Activated naive CD4-positive, alpha-beta T cell treated with anti-CD3 and anti-CD28 coated beads for 36 hours (primary cell): ENCODE data around the gene KLHL28. TPM values are rescaled to one million over a fixed set of nuclear protein-coding genes. Genes with fewer than 3 reads are reported as not detected.

Experiments used
- CTCF ChIA-PET: fragments of 350-600 bp; sonication (Branson Sonifier 250); formaldehyde crosslinking; loops from one replicate; lab custom pipeline; 2021; ENCODE audit warnings: antibody characterized with exemption; lab: Charles Lee
- DNase-seq: peaks from one replicate; pipeline ENCODE4 v3.0.0-alpha.2; 2020
- H3K27ac Mint-ChIP-seq: one replicate; pipeline ENCODE4 v1.8.0; 2021; ENCODE audit warnings: mild to moderate bottlenecking, mixed read lengths
- H3K27me3 Mint-ChIP-seq: one replicate; pipeline ENCODE4 v1.8.0; 2021; ENCODE audit warnings: low read depth, mixed read lengths
- H3K36me3 Mint-ChIP-seq: one replicate; pipeline ENCODE4 v1.8.0; 2021; ENCODE audit warnings: low read depth, mixed read lengths
- H3K4me1 Mint-ChIP-seq: one replicate; pipeline ENCODE4 v1.8.0; 2021; ENCODE audit warnings: low read depth, mixed read lengths
- H3K4me3 Mint-ChIP-seq: one replicate; pipeline ENCODE4 v1.8.0; 2021; ENCODE audit warnings: mild to moderate bottlenecking, moderate library complexity, mixed read lengths
- H3K9me3 Mint-ChIP-seq: one replicate; pipeline ENCODE4 v1.8.0; 2021; ENCODE audit warnings: mixed read lengths
- intact Hi-C: fragments of 100-400 bp; cut with micrococcal nuclease; formaldehyde crosslinking; loops from one replicate; pipeline ENCODE4 v1.15.1; 2023
- total RNA-seq, 2 experiments: library from RNA; stranded (reverse); gene quantifications; one replicate each; pipeline ENCODE4 v1.2.3, GENCODE V29; 2021

Gene KLHL28
- total RNA-seq, 2 experiments from 2014 or later = 10.8 to 12.7 TPM

DNA sequence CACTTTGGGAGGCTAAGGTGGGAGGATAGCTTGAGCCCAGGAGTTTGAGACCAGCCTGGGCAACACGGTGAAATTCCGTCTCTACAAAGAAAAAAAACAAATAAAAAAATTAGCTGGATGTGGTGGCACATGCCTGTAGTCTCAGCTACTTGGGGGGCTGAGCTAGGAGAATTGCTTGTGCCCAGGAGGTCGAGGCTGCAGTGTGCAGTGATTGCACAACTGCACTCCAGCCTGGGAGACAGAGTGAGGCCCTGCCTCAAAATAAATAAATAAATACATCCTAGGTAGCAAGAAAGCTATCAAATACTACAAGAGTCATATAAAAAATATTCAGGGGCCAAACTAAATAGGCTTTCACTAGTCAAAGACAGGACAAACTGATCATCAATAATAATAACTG is 6.2 kb downstream of the KLHL28 start:
- peaks cover 3% of the 10 kb centered on the region for H3K36me3 Mint-ChIP-seq
- intact Hi-C loops = no loop called here
- CTCF ChIA-PET = no interaction called here
- no peaks in the 10 kb centered on the region for H3K27me3 Mint-ChIP-seq
- no peak overlapping the region for H3K4me3 Mint-ChIP-seq
- DNase-seq = no peak
- H3K27ac Mint-ChIP-seq = no peak overlapping the region
- no peaks in the 10 kb centered on the region for H3K9me3 Mint-ChIP-seq
- peaks cover 47% of the 10 kb centered on the region for H3K4me1 Mint-ChIP-seq

- Mint-ChIP-seq H3K27me3 (no peaks in the 10 kb centered on the region), H3K9me3 (no peaks in the 10 kb centered on the region), H3K4me1 (peaks cover 41% of the 10 kb centered on the region)
Observed at GRCh38 chr14:44954750-44955149, 7.0 kb downstream of the KLHL28 start.

DNA sequence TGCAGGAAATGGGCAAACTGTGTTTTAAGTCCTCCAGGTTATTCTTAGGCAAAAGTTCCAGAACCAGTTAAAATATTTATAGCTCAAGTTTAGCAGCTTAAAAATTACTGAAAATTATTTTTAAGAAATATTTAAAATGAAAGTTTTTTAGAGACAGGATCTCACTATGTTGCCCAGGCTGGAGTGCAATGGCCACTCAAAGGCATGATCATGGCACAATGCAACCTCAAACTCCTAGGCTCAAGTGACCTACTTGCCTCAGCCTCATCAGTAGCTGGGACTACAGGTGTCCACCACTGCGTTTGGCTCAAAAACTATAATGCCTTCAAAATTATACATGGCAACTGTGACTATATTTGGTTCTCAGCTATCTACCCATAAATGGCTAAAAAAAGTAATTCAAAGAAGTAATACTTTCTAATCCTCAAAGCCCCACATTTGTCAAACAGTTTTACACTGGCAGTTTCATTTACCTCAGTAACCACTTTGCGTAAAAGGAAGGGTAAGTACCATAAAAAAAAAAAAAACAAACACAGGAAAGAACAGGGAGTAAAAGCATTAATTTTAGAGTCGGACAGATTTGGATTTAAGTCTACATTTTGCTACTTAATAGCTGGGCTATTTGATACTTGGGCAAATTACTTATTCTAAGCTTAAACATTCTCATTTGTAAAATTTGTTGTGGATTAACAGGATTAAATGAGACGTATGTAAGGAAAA is 9.2 kb downstream of the KLHL28 start:
- Mint-ChIP-seq H3K4me1 (peaks cover 38% of the 10 kb centered on the region), H3K27ac (no peak overlapping the region), H3K36me3 (peaks cover 12% of the 10 kb centered on the region), H3K9me3 (no peaks in the 10 kb centered on the region), H3K27me3 (no peaks in the 10 kb centered on the region), H3K4me3 (no peak overlapping the region)
- DNase-seq = no peak
- intact Hi-C loops = no loop called here
- CTCF ChIA-PET = no interaction called here

More at GRCh38 chr14:44954750-44955149, 7.0 kb downstream of the KLHL28 start:
- DNase-seq = no peak
- no peak overlapping the region for H3K27ac Mint-ChIP-seq
- intact Hi-C loops = no loop called here
- CTCF ChIA-PET = no interaction called here
- peaks cover 3% of the 10 kb centered on the region for H3K36me3 Mint-ChIP-seq
- no peak overlapping the region for H3K4me3 Mint-ChIP-seq

GRCh38 chr14:44951051-44951450 is 10.7 kb downstream of the KLHL28 start:
- Mint-ChIP-seq H3K27me3 (no peaks in the 10 kb centered on the region), H3K9me3 (no peaks in the 10 kb centered on the region), H3K27ac (no peak overlapping the region), H3K36me3 (peaks cover 19% of the 10 kb centered on the region), H3K4me1 (peaks cover 34% of the 10 kb centered on the region), H3K4me3 (no peak overlapping the region)
- DNase-seq = no peak
- CTCF ChIA-PET = no interaction called here
- intact Hi-C loops = loop anchor here (1.0 kb wide), 1 partner anchor 9 kb away; no protein-coding TSS in a partner anchor

DNA sequence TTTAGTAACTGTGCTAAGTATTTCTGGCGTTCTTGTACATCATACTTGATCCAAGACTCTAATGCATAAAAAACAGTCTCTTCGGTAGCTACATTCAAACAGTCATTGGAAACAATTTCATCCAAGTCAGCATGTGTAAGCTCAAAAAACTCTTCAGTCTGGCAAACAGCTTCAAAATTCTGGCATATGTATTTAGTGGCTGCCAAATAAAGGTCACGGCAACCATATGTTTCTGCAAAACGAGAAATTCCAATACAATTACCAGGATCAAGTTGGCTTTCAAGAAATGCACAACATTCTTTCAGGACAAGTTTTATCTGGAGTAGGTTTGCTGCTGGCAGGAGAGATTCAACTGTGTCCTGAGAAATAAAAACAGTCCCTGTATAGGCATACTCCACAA is 16.5 kb downstream of the KLHL28 start:
- H3K9me3 Mint-ChIP-seq = no peaks in the 10 kb centered on the region
- H3K27me3 Mint-ChIP-seq = no peaks in the 10 kb centered on the region
- CTCF ChIA-PET = no interaction called here
- no peak overlapping the region for H3K27ac Mint-ChIP-seq
- peaks cover 32% of the 10 kb centered on the region for H3K4me1 Mint-ChIP-seq
- no peak for DNase-seq
- intact Hi-C loops = no loop called here
- peaks cover 53% of the 10 kb centered on the region for H3K36me3 Mint-ChIP-seq
- H3K4me3 Mint-ChIP-seq = no peak overlapping the region

GRCh38 chr14:44944107-44944506 is 17.6 kb downstream of the KLHL28 start:
- Mint-ChIP-seq H3K4me3 (no peak overlapping the region), H3K36me3 (peaks cover 62% of the 10 kb centered on the region), H3K9me3 (no peaks in the 10 kb centered on the region), H3K27ac (no peak overlapping the region), H3K4me1 (peaks cover 29% of the 10 kb centered on the region), H3K27me3 (no peaks in the 10 kb centered on the region)
- no peak for DNase-seq
- CTCF ChIA-PET = no interaction called here
- intact Hi-C loops = no loop called here

- no peak overlapping the region for H3K27ac Mint-ChIP-seq
- H3K4me3 Mint-ChIP-seq = no peak overlapping the region
- H3K4me1 Mint-ChIP-seq = peaks cover 29% of the 10 kb centered on the region
- intact Hi-C loops = no loop called here
- peaks cover 7% of the 10 kb centered on the region for H3K9me3 Mint-ChIP-seq
- DNase-seq = no peak
- peaks cover 68% of the 10 kb centered on the region for H3K36me3 Mint-ChIP-seq
- H3K27me3 Mint-ChIP-seq = no peaks in the 10 kb centered on the region
- CTCF ChIA-PET = interaction anchor here (0.5 to 0.9 kb wide), 2 partner anchors 305 to 326 kb away, joined by 3 read pairs; no protein-coding TSS in a partner anchor
Observed at GRCh38 chr14:44942436-44942835, 19.3 kb downstream of the KLHL28 start.

DNA sequence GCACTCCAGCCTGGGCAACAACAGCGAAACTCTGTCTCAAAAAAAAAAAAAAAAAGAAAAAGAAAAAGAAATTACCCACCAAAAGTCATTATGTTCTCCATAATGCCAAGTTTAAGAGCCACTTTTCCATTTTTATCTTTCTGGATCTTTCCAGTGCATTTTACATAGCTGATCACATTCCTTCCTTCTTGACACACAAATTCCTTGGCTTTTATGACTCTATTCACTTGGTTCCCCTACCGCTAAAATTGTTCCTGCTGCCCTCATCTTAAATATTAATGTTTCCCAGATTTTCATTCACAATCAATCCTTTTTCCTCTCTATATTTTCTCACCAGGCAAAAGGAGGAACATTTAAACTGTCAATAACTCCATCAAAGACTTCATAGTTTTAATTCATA is 20.2 kb downstream of the KLHL28 start:
- Mint-ChIP-seq H3K4me3 (no peak overlapping the region), H3K9me3 (peaks cover 7% of the 10 kb centered on the region), H3K27me3 (no peaks in the 10 kb centered on the region), H3K4me1 (peaks cover 28% of the 10 kb centered on the region), H3K36me3 (peaks cover 65% of the 10 kb centered on the region), H3K27ac (no peak overlapping the region)
- DNase-seq = no peak
- CTCF ChIA-PET = no interaction called here
- intact Hi-C loops = no loop called here

DNA sequence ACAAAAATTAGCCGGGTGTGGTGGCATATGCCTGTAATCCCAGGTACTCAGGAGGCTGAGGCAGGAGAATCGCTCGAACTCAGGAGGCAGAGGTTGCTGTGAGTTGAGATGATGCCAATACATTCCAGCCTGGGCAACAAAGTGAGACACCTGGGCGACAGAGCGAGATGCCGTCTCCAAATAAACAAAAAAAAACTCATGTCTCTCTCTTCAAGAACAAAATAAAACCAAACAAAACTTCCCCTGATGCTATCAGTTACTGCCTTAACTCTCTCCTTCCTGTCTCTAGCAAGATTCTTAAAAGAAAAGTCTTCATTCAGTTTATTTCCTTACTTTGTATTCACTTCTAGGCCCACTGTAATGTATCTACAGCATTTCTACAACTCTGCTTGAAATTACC is 20.8 kb downstream of the KLHL28 start:
- CTCF ChIA-PET = no interaction called here
- H3K4me3 Mint-ChIP-seq = no peak overlapping the region
- H3K27me3 Mint-ChIP-seq = no peaks in the 10 kb centered on the region
- H3K36me3 Mint-ChIP-seq = peaks cover 70% of the 10 kb centered on the region
- H3K9me3 Mint-ChIP-seq = peaks cover 7% of the 10 kb centered on the region
- H3K27ac Mint-ChIP-seq = no peak overlapping the region
- intact Hi-C loops = no loop called here
- DNase-seq = no peak
- peaks cover 34% of the 10 kb centered on the region for H3K4me1 Mint-ChIP-seq

DNA sequence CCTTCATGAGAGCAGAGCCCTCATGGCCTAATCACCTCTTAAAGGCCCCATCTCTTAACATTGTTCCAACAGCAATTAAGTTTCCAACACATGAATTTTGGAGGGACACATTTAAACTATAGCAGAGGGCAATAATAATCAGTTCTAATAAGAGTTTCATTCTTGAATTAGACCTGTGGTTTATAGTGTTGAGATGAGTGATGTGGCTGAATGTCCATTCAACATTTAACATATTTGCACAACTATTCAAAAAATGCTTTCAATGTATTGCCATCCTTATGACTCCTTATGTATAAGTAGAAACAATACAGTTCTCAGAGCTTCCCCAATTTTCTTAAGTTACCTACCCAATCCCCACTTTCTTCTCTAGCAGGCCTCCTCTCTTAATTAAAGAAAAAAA is 21.5 kb downstream of the KLHL28 start:
- CTCF ChIA-PET = no interaction called here
- DNase-seq = no peak
- H3K4me3 Mint-ChIP-seq = no peak overlapping the region
- peaks cover 34% of the 10 kb centered on the region for H3K4me1 Mint-ChIP-seq
- intact Hi-C loops = no loop called here
- no peak overlapping the region for H3K27ac Mint-ChIP-seq
- H3K9me3 Mint-ChIP-seq = peaks cover 7% of the 10 kb centered on the region
- H3K27me3 Mint-ChIP-seq = no peaks in the 10 kb centered on the region
- peaks cover 63% of the 10 kb centered on the region for H3K36me3 Mint-ChIP-seq

DNA sequence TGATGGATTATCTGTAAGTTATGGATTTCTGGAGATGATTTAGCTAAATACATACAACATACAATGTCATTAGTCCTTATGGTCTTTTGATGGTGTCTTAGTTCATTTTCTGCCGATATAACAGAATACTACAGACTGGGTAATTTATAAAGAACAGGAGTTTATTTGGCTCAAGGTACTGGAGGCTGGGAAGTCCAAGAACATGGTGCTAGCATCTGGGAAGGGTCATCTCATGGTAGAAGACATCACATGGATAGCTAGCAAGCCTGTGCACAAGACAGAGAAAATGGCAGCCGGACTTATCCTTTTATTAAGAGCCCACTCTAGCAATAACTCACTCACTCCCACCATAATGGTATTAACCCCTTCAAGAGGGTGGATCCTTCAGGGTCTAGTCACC is 24.2 kb downstream of the KLHL28 start:
- Mint-ChIP-seq H3K27ac (no peak overlapping the region), H3K4me3 (no peak overlapping the region), H3K36me3 (peaks cover 61% of the 10 kb centered on the region), H3K27me3 (no peaks in the 10 kb centered on the region), H3K4me1 (peaks cover 35% of the 10 kb centered on the region), H3K9me3 (peaks cover 7% of the 10 kb centered on the region)
- no peak for DNase-seq
- intact Hi-C loops = no loop called here
- CTCF ChIA-PET = no interaction called here

- peaks cover 27% of the 10 kb centered on the region for H3K4me1 Mint-ChIP-seq
- no peak overlapping the region for H3K27ac Mint-ChIP-seq
- H3K36me3 Mint-ChIP-seq = peaks cover 43% of the 10 kb centered on the region
- CTCF ChIA-PET = no interaction called here
- DNase-seq = no peak
- no peaks in the 10 kb centered on the region for H3K27me3 Mint-ChIP-seq
- H3K4me3 Mint-ChIP-seq = no peak overlapping the region
- intact Hi-C loops = no loop called here
- peaks cover 7% of the 10 kb centered on the region for H3K9me3 Mint-ChIP-seq
Observed at GRCh38 chr14:44935155-44935554, 26.6 kb downstream of the KLHL28 start.

GRCh38 chr14:44928793-44929192 is 33.0 kb downstream of the KLHL28 start:
- H3K27ac Mint-ChIP-seq = no peak overlapping the region
- peaks cover 8% of the 10 kb centered on the region for H3K4me1 Mint-ChIP-seq
- intact Hi-C loops = no loop called here
- CTCF ChIA-PET = no interaction called here
- no peak overlapping the region for H3K4me3 Mint-ChIP-seq
- no peak for DNase-seq
- no peaks in the 10 kb centered on the region for H3K27me3 Mint-ChIP-seq
- peaks cover 5% of the 10 kb centered on the region for H3K36me3 Mint-ChIP-seq
- no peaks in the 10 kb centered on the region for H3K9me3 Mint-ChIP-seq
